ENCODE results near the gene NFIX.

DNA sequence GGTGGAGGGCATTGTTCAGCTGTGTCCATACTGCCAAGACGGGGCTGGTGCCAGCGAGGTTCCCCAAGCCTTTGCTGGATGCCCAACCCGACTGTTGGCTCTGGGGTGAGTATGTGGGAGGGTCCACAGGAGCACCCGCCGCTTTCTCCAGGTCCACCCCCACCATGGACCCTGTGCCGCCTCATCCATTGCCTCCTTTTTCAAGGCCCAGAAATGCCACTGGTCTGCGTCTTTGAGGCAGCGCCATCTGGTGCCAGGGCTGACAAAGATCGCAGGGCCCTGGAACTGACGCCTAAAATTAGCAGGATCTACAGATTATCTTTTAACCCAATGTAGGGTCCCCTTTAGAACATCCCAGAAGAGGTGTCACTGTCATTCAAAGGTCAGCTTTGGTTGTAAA, 34.6 kb downstream of the NFIX start:
- TF ChIP-seq GATA2 (IDR thresholded peaks at IDR 0.05; ENCODE audit: low read depth, low read length) = no peak
- TF ChIP-seq GATA3 (IDR thresholded peaks at IDR 0.05; ENCODE audit: low read depth, low read length) = no peak
